ENCODE measurements around the gene DDB1. TPM values are rescaled to one million over a fixed set of nuclear protein-coding genes. Genes with fewer than 3 reads are reported as not detected.

The DDB1 gene
- total and polyA plus RNA-seq, 2 experiments from 2014 or later: 177 to 215 TPM

DNA sequence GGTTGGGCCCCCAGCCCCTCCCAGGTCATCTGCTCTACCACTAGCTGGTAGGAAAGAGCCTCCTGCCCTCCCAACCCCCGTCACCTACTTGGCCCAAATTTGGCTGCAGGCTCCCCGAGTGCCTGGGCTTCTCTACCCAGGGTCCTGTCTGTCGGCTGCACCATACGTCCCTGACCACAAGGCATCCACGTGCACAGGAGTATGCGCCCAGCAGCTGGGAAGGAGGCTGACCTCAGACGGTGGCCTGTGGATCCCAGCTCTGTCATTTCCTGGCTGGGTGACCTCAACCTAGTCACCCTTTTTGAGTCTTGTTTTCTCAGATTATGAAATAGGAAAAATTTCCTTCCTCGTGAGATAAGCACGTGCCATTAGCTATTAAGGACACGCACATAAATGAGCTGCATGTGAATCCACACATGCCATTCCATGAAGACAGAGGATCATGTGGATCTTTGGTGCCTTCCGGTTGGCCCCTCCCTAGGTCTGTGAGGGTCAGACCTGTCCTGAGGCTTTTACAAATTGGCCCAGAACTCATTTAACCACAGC lies 15.1 kb upstream of the DDB1 start:
- Histone ChIP-seq H3K9me2 (replicated peaks; ENCODE audit: insufficient read depth) (no peaks in the 10 kb centered on the region), H3K4me2 (no peak overlapping the region), H2AFZ (no peak overlapping the region), H3K4me1 (ENCODE audit: insufficient read depth) (peaks cover 3% of the 10 kb centered on the region), H3K79me2 (no peaks in the 10 kb centered on the region), H3K4me3 (no peak overlapping the region), H3K27ac (no peak overlapping the region), H3K27me3 (no peaks in the 10 kb centered on the region), H3K9me3 (ENCODE audit: low read depth) (no peaks in the 10 kb centered on the region), H4K20me1 (ENCODE audit: insufficient read depth, poor library complexity, severe bottlenecking) (no peaks in the 10 kb centered on the region), H3K36me3 (replicated peaks; ENCODE audit: insufficient read depth, low read depth) (no peaks in the 10 kb centered on the region)
- TF ChIP-seq EZH2phosphoT487 (IDR thresholded peaks at IDR 0.05; ENCODE audit: low read depth, severe bottlenecking, unreplicated experiment) (no peak), EZH2 (IDR thresholded peaks at IDR 0.05; ENCODE audit: borderline replicate concordance) (no peak)
- TF ChIP-seq, protein P1, sequence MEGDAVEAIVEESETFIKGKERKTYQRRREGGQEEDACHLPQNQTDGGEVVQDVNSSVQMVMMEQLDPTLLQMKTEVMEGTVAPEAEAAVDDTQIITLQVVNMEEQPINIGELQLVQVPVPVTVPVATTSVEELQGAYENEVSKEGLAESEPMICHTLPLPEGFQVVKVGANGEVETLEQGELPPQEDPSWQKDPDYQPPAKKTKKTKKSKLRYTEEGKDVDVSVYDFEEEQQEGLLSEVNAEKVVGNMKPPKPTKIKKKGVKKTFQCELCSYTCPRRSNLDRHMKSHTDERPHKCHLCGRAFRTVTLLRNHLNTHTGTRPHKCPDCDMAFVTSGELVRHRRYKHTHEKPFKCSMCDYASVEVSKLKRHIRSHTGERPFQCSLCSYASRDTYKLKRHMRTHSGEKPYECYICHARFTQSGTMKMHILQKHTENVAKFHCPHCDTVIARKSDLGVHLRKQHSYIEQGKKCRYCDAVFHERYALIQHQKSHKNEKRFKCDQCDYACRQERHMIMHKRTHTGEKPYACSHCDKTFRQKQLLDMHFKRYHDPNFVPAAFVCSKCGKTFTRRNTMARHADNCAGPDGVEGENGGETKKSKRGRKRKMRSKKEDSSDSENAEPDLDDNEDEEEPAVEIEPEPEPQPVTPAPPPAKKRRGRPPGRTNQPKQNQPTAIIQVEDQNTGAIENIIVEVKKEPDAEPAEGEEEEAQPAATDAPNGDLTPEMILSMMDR (IDR thresholded peaks at IDR 0.05; ENCODE audit: poor library complexity): no peak
- DNase-seq (ENCODE audit: low spot score): no peak
- WGBS (ENCODE audit: low lambda C conversion rate, missing lambda C conversion rate): 87% methylated on average over 11 of the region's 11 CpGs

DNA sequence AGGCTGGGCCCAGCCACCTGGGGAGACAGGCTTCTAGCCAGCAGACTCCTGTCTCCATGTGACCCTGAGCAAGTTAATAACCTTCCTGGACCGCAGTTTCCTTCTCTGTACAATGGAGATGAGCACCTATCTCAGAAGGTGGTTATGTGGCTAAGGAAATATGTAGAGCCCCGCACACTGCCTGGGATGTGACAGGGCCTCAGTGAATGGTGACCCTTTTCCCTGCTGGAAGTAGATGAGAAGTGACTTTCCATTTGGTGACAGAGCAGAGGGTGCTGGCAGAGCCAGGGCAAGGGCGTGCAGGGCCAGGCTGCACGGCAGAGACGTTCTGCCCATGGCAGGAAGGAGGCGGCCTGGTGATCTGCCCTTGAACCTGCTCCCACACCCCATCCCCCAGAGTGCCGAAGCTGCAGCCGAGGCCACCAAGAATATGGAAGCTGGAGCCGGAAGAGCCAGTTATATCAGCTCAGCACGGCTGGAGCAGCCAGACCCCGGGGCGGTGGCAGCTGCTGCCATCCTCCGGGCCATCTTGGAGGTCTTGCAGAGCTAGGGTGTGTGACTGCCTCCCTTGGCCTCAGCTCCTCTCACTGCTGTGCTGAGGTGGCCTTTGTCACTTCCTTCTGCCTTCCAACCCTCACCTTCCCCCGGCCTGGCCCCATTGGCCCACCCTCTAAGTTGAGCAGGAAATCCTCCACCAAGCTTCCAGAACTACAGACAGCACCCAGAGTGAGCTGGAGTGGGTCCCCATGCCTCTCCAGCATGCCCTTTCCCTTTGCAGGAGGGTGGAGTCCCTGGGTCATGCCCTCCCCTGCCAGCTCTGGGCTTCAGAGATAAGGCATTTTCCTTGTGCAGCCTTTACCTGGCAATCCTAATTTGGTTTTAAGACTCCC lies 13.3 kb upstream of the DDB1 start:
- Histone ChIP-seq H3K79me2 (no peaks in the 10 kb centered on the region), H3K9me2 (replicated peaks; ENCODE audit: insufficient read depth) (no peaks in the 10 kb centered on the region), H3K4me2 (no peak overlapping the region), H3K9me3 (ENCODE audit: low read depth) (no peaks in the 10 kb centered on the region), H2AFZ (no peak overlapping the region), H3K36me3 (replicated peaks; ENCODE audit: insufficient read depth, low read depth) (no peaks in the 10 kb centered on the region), H4K20me1 (ENCODE audit: insufficient read depth, poor library complexity, severe bottlenecking) (no peaks in the 10 kb centered on the region), H3K27ac (peak overlapping the region; percentile 12), H3K4me3 (no peak overlapping the region), H3K27me3 (no peaks in the 10 kb centered on the region), H3K4me1 (ENCODE audit: insufficient read depth) (peaks cover 3% of the 10 kb centered on the region)
- DNase-seq (ENCODE audit: low spot score): no peak
- 92% methylated on average over 14 of the region's 14 CpGs for WGBS (ENCODE audit: low lambda C conversion rate, missing lambda C conversion rate)
- TF ChIP-seq EZH2phosphoT487 (IDR thresholded peaks at IDR 0.05; ENCODE audit: low read depth, severe bottlenecking, unreplicated experiment) (no peak), EZH2 (IDR thresholded peaks at IDR 0.05; ENCODE audit: borderline replicate concordance) (no peak)
- TF ChIP-seq, protein P1 (IDR thresholded peaks at IDR 0.05; ENCODE audit: poor library complexity): no peak

DNA sequence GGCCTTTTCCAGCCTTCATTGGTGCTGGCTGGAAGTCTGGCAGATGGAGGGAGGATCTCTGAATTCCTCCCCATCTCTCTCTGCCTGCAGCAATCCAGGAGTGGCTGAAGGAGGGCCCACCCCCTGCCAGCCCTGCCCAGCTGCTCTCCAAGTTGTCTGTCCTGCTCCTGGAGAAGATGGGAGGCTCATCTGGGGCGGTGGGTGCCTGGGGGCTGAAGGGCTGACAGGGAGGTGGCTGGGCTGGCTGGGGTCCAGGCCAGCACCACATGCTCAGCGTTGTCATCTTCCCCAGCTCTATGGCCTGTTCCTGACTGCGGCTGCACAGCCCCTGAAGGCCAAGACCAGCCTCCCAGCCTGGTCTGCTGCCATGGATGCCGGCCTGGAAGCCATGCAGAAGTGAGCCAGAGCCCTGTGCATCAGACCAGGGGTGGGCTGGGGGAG lies 12.3 kb upstream of the DDB1 start:
- peaks cover 3% of the 10 kb centered on the region for H3K4me1 ChIP-seq (ENCODE audit: insufficient read depth)
- peak overlapping the region; percentile 12 for H3K27ac ChIP-seq
- no peak overlapping the region for H3K4me2 ChIP-seq
- H3K4me3 ChIP-seq: no peak overlapping the region
- no peaks in the 10 kb centered on the region for H3K79me2 ChIP-seq
- H3K9me3 ChIP-seq (ENCODE audit: low read depth): no peaks in the 10 kb centered on the region
- WGBS (ENCODE audit: low lambda C conversion rate, missing lambda C conversion rate): 81% methylated on average over 4 of the region's 4 CpGs
- DNase-seq (ENCODE audit: low spot score): peak; percentile 34
- no peak overlapping the region for H2AFZ ChIP-seq
- TF ChIP-seq, protein P1 (IDR thresholded peaks at IDR 0.05; ENCODE audit: poor library complexity): no peak
- TF ChIP-seq EZH2 (IDR thresholded peaks at IDR 0.05; ENCODE audit: borderline replicate concordance): no peak
- no peak for TF ChIP-seq EZH2phosphoT487 (IDR thresholded peaks at IDR 0.05; ENCODE audit: low read depth, severe bottlenecking, unreplicated experiment)
- no peaks in the 10 kb centered on the region for H3K9me2 ChIP-seq (replicated peaks; ENCODE audit: insufficient read depth)
- no peaks in the 10 kb centered on the region for H4K20me1 ChIP-seq (ENCODE audit: insufficient read depth, poor library complexity, severe bottlenecking)
- H3K27me3 ChIP-seq: no peaks in the 10 kb centered on the region
- H3K36me3 ChIP-seq (replicated peaks; ENCODE audit: insufficient read depth, low read depth): no peaks in the 10 kb centered on the region

Data from hepatocyte (in vitro differentiated cells).